ENCODE results near the gene FSTL4. TPM values are rescaled to one million over a fixed set of nuclear protein-coding genes. Genes with fewer than 3 reads are reported as not detected.
"Not testable (repeated sequence)": the region's sequence is repeated elsewhere in the genome, so short reads cannot be mapped to it uniquely, and the experiment has no call there.

FSTL4 gene
- total and polyA plus RNA-seq, 2 of the 13 experiments (the other 11 are each of a cell fraction or from before 2014, with no cell fraction given): 2.1 to 3.0 TPM

GRCh38 chr5:133170756-133171387, 441.5 kb downstream of the FSTL4 start:
- H3K27me3 ChIP-seq (ENCODE audit: control insufficient read depth in 1 of 2, insufficient read depth in 2 of 2, low read length in 2 of 2); ATAC-seq; H3K4me3 ChIP-seq (replicated peaks in 1 of 3; ENCODE audit: insufficient read depth in 1 of 3, low read depth in 2 of 3, low read length in 3 of 3); H3K9me3 ChIP-seq (ENCODE audit: low read length); intact Hi-C loops (cut with micrococcal nuclease; ENCODE audit: unreplicated experiment); H2AFZ ChIP-seq (ENCODE audit: low read length); H3K4me1 ChIP-seq (ENCODE audit: insufficient read depth, low read length); H4K20me1 ChIP-seq (ENCODE audit: insufficient read depth, low read length); POLR2A ChIA-PET; in situ Hi-C loops (cut with HindIII; ENCODE audit: extremely low pct_ligation_motif_present, low pct_unique_long_range_greater_than_20kb); H3K9ac ChIP-seq (ENCODE audit: insufficient read depth, low read depth, low read length); FAIRE-seq; H3K36me3 ChIP-seq (replicated peaks in 1 of 2; ENCODE audit: control insufficient read depth in 1 of 2, insufficient read depth in 2 of 2, low read length in 2 of 2); BruUV-seq (replicated peaks); CTCF ChIA-PET (ENCODE audit: low intra/inter-chr PET ratio, low total read pairs); H3K27ac ChIP-seq (ENCODE audit: extremely low read length, insufficient read depth, low read length); H3K79me2 ChIP-seq (ENCODE audit: insufficient read depth, low read length); TF ChIP-seq FOXA1, SOX13 (IDR thresholded peaks at IDR 0.05): not testable (repeated sequence)
- TF ChIP-seq FOXA1 (CRISPR knock-in tag; IDR thresholded peaks at IDR 0.05) (peak; percentile 29; the same call in 1 of the 2 replicates), SOX13 (CRISPR knock-in tag; conservative IDR thresholded peaks at IDR 0.05 in 1 of 2, IDR thresholded peaks at IDR 0.05 in 1 of 2) (peak in 1 of 2 experiments; percentile 34; a peak in 2 of 4 replicates), SP5 (CRISPR knock-in tag; IDR thresholded peaks at IDR 0.05; ENCODE audit: borderline replicate concordance, low read depth) (peak; percentile 47; the same call in 1 of the 2 replicates)
- TF ChIP-seq, protein P1, sequence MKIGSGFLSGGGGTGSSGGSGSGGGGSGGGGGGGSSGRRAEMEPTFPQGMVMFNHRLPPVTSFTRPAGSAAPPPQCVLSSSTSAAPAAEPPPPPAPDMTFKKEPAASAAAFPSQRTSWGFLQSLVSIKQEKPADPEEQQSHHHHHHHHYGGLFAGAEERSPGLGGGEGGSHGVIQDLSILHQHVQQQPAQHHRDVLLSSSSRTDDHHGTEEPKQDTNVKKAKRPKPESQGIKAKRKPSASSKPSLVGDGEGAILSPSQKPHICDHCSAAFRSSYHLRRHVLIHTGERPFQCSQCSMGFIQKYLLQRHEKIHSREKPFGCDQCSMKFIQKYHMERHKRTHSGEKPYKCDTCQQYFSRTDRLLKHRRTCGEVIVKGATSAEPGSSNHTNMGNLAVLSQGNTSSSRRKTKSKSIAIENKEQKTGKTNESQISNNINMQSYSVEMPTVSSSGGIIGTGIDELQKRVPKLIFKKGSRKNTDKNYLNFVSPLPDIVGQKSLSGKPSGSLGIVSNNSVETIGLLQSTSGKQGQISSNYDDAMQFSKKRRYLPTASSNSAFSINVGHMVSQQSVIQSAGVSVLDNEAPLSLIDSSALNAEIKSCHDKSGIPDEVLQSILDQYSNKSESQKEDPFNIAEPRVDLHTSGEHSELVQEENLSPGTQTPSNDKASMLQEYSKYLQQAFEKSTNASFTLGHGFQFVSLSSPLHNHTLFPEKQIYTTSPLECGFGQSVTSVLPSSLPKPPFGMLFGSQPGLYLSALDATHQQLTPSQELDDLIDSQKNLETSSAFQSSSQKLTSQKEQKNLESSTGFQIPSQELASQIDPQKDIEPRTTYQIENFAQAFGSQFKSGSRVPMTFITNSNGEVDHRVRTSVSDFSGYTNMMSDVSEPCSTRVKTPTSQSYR (CRISPR knock-in tag; IDR thresholded peaks at IDR 0.05; ENCODE audit: borderline replicate concordance): peak; percentile 36; the same call in 1 of the 2 replicates
- 25% methylated on average over 7 of the region's 9 CpGs for WGBS (ENCODE audit: low lambda C conversion rate)
- H3K4me2 ChIP-seq (ENCODE audit: low read depth, low read length): peak overlapping the region; percentile 18; the same call in 1 of the 2 replicates
- peak; percentile 6 for DNase-seq (ENCODE audit: low spot score)

Data from HepG2 (cell line).